Fibroblast of the conjunctiva (primary cell): Measurements from ENCODE around the gene CRISP2.
"Not testable (repeated sequence)": the region's sequence is repeated elsewhere in the genome, so short reads cannot be mapped to it uniquely, and the experiment has no call there.

Source experiments
- DNase-seq: peaks from one replicate; pipeline ENCODE4 v3.0.0-alpha.2; 2010; ENCODE audit warnings: low read depth

Gene CRISP2, protein sequence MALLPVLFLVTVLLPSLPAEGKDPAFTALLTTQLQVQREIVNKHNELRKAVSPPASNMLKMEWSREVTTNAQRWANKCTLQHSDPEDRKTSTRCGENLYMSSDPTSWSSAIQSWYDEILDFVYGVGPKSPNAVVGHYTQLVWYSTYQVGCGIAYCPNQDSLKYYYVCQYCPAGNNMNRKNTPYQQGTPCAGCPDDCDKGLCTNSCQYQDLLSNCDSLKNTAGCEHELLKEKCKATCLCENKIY

DNA sequence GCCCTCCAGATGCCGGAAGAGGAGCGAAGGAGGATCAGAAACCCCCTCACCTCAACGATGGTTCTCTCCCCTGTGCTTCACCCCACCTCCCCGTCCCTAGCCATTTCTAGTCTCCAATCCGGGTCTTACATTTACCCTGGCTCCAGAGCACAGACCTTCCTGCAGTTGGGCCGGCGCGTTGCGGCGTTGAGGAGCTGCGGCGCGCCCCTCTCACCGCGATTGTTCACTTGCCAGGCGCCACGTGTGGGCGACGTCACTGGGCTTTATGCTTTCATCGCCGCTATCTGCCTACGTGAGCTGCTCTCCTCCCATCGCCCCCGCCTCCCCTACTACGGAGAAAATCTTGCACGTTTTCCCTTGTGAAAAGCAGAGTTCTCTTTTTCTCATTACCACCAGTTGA is at the start of gene CRISP2:
TSS of gene CRISP2 (minus strand) at position 198 of the 400 bp plus-strand sequence. CDS start 4,347 bp downstream, outside the sequence.
- DNase-seq: no peak

DNA sequence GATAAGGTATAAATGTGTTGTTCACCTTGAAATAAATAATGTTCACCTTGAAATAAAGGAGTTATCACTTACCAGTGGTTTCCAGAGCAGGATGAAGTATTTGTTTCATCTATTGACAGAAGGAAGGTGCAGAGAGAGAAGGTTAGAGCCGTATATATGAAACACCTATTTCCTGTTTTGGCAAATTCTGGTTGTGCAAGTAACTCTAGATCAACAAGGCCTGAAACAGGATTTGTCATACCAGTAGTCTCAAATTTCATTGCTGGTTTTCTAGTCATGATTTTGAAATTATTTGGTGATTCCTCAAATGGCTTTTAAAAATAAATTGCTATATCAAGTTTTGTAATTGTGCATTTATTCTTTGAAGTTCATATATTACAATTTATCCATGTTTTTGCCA is 30.9 kb upstream of the CRISP2 start, which contains the start of gene CRISP3:
TSS of gene CRISP3 (minus strand) at position 130 of the 400 bp plus-strand sequence. CDS start at position 109, 21 bp downstream.
- no peak for DNase-seq

DNA sequence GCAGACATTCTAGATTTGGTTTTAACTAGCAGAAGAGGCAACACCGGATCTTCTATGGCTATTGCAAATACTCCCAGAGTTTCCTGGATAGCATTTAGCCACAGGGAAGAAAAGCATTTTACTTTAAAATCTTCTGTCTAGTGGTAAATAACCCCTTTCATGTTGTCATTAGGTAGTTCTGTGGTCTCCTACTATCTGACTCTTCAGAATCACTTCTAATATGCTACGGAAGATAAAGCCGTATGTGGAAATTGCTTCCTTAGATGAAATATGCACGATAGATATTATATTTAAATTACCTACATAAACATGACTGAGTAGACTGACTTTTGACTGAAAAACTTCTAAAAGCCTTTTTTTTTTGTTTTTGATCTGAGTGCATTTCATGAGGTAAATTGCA is 30.1 kb upstream of the CRISP2 start:
- DNase-seq: no peak

DNA sequence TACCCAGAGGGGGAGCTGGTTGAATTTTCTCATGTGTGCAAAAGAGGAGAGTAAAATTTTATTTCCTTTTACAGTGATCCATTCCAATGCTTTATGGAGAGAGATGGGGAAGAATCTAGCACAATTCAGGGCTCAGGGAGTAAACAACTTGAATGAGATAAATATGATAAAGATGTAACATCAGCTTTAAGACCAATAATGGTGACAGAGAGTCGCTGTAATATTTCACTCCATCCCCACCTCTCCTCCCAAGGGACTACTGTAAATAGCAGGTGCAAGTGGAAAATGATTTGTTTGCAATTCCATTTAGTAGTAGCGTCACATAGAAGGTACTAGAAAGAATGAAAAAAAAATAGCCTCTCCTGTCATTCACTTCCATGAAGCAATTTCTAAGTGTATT is 26.1 kb upstream of the CRISP2 start:
- DNase-seq: no peak

DNA sequence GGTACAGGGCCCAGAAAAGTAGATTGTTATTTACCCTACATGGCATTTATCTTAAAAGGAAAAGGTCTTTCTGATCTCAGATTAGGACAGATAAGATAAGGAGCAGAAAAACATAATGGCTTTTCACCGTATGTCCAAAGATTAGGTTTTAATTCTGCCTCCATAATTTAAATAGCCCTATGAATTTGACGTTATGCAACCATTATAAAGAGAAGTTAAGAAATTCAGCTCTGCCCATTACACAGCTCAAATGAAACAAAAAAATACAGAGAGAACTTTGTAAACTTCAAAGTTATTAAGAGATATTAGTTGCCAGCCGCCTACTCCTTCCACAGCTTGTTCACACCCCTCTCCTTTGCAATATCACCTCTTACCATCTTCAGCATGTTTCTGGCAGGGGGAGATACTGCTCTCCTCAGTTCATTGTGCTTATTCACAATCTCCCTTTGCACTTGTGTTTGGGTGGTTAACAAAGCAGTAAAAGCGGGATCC is 22.7 kb upstream of the CRISP2 start:
- DNase-seq: no peak

DNA sequence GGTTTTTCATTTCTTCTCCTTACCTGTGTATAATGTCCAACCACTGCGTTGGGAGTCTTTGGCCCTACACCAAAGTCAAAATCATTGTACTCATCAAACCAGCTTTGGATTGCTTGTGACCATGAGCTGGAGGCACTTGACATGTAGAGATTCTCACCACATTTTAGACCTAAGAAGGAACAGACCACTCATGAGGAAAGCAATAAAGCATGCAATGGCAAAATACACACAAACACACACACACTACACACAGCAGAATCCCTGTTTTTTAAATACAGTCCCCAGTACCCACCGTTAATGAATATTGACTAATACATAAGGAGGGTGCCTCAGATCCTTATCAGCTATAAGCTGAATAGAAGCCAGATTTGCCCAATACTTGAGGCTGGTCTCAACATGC is 20.3 kb upstream of the CRISP2 start:
- no peak for DNase-seq

DNA sequence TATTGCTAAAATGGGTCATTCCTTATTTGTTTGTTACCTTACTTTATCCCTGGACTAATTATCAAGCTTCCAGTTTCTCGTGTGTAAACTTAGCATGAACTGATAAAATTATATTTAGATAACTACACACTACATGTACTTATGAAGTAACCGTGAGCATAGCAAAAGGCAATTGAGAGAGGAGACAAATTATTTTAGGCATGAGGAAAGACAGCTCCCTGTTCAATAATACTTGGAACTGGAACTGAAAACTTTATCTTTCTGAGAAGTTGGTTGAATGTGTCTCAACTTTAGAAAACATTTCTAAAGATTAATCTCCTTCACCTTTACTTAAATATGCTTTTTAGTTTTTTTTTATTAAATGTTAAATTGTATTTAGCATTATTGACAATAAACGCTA is 19.4 kb upstream of the CRISP2 start:
- DNase-seq: no peak

DNA sequence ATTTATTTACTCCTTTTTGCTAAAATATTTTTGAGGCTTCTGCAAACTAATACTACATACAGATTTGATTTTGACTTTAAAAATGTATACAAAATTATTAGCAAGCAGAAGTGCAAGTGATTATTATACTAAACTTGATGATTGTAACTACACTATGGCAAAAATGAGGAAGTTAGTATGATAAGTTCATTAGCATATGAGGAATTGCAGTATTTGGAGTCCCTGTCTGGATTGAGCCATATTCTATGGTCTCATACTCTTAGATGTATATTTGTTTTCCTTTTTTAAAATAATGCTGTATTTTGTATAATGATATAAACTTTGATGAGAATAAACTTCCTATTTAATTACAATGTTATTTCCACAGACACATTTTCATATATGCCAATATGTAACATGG is 16.9 kb upstream of the CRISP2 start:
- no peak for DNase-seq

DNA sequence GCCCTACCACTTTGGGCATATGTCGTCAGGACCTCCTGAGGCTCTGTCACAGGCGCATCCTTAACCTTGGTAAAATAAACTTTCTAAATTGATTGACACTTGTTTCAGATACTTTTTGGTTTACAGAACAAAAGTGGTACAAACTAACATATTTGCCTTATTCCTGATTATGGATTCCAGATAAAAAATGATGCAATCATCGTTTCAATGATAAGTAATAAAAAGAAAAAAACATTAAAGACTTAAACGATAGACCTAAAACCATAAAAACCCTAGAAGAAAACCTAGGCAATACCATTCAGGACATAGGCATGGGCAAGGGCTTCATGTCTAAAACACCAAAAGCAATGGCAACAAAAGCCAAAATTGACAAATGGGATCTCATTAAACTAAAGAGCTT is 10.6 kb upstream of the CRISP2 start:
- DNase-seq: not testable (repeated sequence)

DNA sequence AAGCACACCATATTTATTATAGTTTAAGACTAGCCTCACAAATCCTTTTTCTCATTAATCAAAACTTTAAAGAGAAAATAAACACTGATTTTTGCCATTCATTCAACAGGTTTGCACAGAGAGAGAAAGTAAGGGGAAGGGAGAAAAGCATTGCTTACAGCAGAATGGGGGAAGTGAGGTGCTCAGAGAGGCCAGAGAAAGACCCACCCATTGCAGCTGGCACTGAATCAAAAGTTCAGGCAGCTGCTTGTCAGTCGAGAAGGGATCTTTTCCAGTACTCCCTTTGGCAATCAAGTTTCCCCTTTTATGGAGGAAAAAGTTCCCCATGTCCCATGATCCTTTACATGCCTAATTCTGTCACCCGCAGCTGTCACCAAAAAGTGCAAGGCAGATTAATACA is 8.0 kb upstream of the CRISP2 start:
- no peak for DNase-seq

DNA sequence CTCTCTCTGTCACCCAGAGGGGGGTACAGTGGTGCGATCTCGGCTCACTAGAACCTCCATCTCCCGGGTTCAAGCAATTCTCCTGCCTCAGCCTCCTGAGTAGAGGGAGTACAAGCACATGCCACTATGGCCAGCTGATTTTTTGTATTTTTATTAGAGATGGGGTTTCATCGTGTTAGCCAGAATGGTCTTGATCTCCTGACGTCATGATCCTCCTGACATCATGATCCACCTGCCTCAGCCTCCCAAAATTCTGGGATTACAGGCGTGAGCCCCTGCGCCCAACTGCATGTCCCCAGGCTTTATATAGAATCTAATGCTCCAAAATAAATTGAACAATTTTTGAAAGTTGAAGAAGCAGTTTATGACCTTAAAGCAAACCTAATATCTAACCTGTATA is 7.0 kb upstream of the CRISP2 start:
- no peak for DNase-seq

DNA sequence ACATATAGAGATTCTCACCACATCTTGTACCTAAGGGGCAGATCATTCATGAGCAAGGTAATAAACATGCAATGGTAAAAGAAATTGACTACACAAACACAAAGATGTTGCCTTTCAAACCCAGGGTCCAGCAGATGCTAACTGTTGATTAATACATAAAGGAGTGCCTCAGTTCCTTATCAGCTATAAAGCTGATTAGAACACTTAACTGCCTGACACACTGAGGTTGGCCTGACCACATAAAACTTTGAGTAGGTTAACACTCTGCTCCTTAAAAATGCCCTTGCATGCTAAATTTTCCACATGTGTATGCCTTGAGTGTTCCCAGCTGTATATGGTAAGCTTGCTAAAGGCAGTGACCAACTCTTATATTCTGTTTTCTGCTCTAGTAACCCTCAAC is 14.9 kb downstream of the CRISP2 start:
- no peak for DNase-seq

DNA sequence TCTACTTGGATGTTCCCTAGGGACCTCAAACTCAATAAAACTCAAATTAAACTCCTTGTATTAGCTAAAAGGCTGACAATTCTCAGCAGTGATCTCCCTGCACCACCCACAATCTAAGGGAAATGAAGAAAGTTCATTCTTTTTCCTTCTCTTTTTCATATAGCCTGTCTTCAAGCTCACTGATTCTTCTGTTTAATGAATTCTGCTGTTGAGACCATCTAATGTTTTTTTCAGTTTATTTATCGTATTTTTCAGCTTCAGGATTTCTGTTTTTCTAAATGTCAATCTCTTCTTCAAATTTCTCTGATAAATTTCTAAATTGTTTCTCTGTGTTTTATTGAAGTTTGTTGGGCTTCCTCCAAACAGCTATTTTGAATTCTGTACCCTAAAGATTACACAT is 19.8 kb downstream of the CRISP2 start:
- no peak for DNase-seq

DNA sequence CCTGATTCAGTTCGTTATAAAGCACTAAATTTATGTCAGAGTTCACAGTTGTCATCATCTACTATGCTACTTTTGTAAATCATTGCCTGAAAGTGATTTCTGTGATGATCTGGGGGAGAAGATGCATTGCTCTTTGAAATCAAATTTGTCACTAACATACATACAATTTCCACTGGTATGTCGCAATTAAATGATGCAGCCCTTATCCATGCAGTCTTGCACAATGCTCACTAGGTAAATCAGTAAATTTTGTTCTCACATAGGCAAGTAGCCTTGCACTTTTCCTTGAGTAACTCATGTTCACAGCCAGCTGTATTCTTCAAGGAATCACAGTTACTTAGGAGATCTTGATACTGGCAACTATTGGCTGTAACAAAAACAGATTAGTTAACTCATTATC is 20.8 kb downstream of the CRISP2 start:
- no peak for DNase-seq

DNA sequence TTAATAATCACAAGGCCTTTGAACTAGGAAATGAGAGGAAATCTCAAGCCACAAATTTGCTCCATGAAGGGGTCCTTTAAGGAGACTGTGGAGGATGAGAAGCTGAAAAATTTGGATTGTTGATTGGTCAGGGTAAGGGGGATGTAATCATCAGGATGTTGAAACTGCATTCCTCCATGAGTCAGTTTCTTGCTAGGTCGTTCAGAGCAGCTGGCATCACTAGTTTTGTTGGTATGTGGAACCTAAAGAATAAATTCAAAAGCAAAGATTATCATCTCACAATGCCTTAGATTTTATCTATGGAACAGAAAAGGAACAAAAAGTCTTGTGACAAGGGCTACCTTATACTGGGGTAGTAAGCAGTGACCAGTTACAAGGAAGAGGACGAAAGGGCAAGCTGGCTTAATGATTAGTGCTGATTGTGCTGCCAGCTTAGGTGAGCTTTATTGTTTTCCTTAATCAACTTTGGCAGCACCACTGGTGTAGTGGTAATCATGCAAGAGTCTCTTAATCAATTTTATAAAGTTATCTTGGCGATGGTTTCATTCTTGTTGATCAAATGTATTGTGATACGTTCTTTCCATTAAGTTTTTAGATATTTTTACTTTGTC is 36.6 kb downstream of the CRISP2 start:
- no peak for DNase-seq

DNA sequence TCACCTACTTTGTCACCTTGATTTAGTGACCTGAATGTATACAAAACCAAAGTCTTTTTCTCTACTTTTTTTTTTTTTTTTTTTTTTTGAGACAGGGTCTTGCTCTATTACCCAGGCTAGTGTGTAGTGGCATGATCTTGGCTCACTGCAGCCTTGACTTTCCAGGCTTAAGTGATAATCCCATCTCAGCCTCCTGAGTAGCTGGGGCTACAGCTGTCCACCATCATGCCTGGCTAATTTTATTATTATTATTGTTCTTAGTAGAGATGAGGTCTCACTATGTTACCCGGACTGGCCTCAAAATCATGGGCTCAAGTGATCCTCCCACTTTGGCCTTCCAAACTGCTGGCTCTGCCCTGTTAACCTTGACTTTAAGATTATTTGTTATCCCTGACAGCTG is 37.5 kb downstream of the CRISP2 start:
- no peak for DNase-seq

DNA sequence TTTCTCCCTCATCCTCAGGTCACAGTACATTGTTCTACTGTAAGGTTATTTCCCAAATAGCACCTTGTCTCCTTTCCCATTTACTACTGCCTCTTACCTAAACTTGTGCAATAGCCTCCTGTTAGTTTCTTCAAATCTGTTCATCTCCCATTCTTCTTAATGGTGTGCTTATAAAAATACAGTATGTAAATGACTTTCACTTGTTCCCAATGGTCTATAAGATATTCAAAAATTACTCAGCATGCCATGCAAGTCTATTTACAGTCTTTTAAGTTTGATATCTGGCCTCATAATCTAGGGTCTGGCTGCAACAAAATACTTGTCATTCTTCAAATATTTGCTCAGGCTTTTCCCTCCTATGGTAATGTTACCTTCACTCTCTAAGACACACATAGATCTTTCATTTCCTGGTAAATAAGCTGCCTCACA is 45.2 kb downstream of the CRISP2 start:
- DNase-seq: no peak

DNA sequence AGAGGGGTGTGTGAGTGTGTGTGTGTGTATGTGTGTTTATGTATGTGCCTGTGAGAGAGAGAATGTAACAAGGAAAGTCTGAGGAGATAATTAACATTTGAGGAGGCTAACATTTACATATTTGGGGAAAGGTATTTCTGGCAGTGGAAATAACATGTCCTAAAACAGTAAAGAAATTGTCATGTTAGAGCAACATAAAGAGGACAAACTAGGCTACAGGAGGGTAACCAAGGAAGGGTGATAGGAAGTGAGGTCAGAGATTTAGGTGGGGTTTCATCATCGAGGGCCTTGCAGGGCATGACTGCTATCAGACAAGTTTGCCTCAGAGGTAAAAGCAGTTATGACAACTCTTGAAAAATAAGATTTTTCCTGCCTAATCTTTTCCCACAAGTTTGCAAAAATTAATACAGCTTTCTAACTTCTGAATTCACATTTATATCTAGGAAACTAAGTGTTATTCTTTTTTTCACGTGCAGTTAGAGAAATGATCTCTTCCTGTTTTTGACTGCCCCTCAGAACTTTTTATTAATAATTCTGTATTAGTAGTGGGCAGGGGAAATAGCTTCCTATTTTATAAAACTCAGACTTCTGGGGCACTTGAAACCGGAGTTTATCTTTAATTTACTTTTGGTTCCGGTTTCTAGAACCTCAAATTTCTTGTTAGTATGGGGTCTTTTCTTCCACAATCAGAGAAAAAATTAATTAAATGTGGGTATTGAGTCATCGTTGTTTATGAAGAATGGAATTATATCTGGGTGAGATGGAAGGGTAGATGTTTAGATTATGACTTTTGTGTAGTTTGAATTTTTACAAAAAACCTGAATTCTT is 46.2 kb downstream of the CRISP2 start:
- no peak for DNase-seq

DNA sequence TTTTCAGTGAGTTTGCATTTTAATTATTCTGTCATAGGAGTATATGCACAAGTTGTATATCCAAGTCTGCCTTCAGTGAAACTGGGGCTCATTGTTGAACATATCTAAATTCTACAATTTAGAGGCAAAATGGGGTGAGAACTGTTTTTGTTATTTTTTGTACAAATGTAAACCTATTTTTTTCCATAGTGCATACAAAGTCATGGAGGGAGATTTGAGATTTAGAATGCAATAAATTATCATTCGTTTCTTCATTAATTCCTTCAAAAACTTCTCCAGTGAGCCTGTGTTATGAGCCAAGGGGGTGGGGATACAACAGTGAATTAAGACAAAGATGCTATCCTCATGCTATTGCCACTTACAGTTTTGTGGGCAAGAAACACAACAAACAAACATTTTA is 46.9 kb downstream of the CRISP2 start:
- DNase-seq: no peak

DNA sequence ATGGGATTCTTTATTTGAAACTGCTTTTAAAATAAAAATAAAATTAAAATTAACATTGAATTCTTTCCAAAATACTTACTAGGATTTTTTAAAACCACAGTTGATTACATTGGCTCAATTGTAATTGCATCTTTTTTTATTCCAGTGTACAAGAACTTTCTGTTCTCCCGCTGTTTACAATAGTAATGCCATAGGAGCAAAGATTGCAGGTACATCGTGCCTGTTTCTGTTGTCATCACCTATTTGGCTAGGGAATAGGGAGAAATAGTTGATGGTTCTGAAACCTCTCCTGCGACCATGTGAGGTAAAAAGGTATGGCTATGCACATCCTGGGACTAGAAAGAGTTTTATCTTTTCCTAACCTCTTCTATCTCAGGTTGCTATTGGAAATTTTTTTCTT is 48.5 kb downstream of the CRISP2 start:
- no peak for DNase-seq

DNA sequence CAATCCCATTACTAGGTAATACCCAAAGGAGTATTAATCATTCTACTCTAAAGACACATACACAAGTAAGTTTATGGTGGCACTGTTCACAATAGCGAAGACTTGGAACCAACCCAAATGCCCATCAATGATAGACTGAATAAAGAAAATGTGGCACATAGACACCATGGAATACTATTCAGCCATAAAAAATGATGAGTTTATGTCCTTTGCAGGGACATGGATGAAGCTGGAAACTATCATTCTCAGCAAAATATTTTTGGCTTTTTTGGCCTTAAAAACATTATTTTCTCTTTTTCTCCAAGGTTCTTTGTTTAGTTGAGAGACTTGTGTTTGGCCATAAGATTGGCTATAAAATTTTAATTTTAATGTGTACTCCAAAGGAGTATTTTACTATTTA is 49.3 kb downstream of the CRISP2 start:
- DNase-seq: not testable (repeated sequence)

DNA sequence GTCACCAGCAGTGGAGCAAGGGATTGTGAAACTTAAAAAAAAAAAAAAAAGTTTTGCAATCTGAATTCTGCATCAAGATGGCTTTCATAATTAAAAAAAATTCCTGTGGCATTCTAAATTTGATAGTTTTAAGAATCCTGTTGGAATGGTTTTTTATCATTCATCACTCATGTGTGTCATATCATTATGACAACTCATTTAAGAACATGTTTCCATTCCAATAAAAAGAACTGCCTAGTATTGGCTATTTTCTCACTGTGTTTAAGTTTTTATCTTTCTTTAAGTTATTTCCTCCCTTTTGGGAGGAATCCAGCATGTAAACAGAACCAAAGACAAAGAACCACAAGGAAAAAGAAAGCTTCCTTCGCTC is 50.5 kb downstream of the CRISP2 start:
- no peak for DNase-seq
